IMR-90 (cell line): Measurements from ENCODE around the gene IFT74. TPM values are rescaled to one million over a fixed set of nuclear protein-coding genes. Genes with fewer than 3 reads are reported as not detected.

Experiments used
- ATAC-seq: fragments of 200-7000 bp; cut with Tn5 transposase; 2 replicates; pipeline ENCODE4 v1.9.1; 2020; ENCODE audit warnings: low read depth, mild to moderate bottlenecking, moderate library complexity
- BruUV-seq: library from RNA; stranded (reverse); fragments of 400-500 nt; replicated peaks from 2 replicates; lab custom pipeline; 2021; lab: Mats Ljungman, UMichigan
- CTCF ChIA-PET: fragments of 300-600 bp; formaldehyde crosslinking; extraction: SDS; loops from one replicate; lab custom pipeline; 2021; ENCODE audit warnings: antibody characterized with exemption; lab: Yijun Ruan, JAX
- POLR2A ChIA-PET: fragments of 300-600 bp; sonication (Branson Sonifier 250); formaldehyde crosslinking; loops from one replicate; lab custom pipeline; 2022; ENCODE audit warnings: antibody characterized with exemption; ENCODE audit not compliant: unreplicated experiment; lab: Charles Lee
- DNase-seq: peaks from one replicate; pipeline ENCODE4 v3.0.0; 2013
- H2AFZ ChIP-seq: replicated peaks from 2 replicates; pipeline ENCODE3; 2013; ENCODE audit warnings: low read length, mild to moderate bottlenecking; ENCODE audit not compliant: poor library complexity
- H2AK5ac ChIP-seq: 2 replicates; pipeline ENCODE4 v1.6.1; 2013; ENCODE audit warnings: low read depth, low read length, inconsistent platforms
- H2AK9ac ChIP-seq: replicated peaks from 2 replicates; pipeline ENCODE3; 2013; ENCODE audit warnings: mild to moderate bottlenecking, low read depth, low read length, moderate library complexity; ENCODE audit not compliant: poor library complexity
- H2BK120ac ChIP-seq: 2 replicates; pipeline ENCODE4 v1.6.1; 2013; ENCODE audit warnings: low read depth, low read length, inconsistent platforms
- H2BK15ac ChIP-seq: 3 replicates; pipeline ENCODE4 v1.6.1; 2013; ENCODE audit warnings: low read depth, low read length, inconsistent platforms
- H2BK20ac ChIP-seq: 2 replicates; pipeline ENCODE4 v1.6.1; 2013; ENCODE audit warnings: low read depth, mild to moderate bottlenecking, inconsistent platforms, low read length, moderate library complexity
- H2BK5ac ChIP-seq: 2 replicates; pipeline ENCODE4 v1.6.1; 2013; ENCODE audit warnings: mild to moderate bottlenecking, low read depth, low read length, inconsistent platforms; ENCODE audit not compliant: poor library complexity, severe bottlenecking
- H3K14ac ChIP-seq: replicated peaks from 2 replicates; pipeline ENCODE4 v1.6.1; 2013; ENCODE audit warnings: low read depth, low read length, inconsistent platforms
- H3K18ac ChIP-seq: 2 replicates; pipeline ENCODE4 v1.6.1; 2013; ENCODE audit warnings: low read depth, low read length, control low read depth
- H3K23ac ChIP-seq: 2 replicates; pipeline ENCODE4 v1.6.1; 2013; ENCODE audit warnings: low read depth, low read length, inconsistent platforms
- H3K27ac ChIP-seq: 2 replicates; pipeline ENCODE4 v1.5.1; 2013; ENCODE audit warnings: mild to moderate bottlenecking, control low read depth, low read length; ENCODE audit not compliant: insufficient read depth
- H3K27me3 ChIP-seq: 2 replicates; pipeline ENCODE4 v1.6.1; 2013; ENCODE audit warnings: low read length; ENCODE audit not compliant: control insufficient read depth, insufficient read depth
- H3K36me3 ChIP-seq: 2 replicates; pipeline ENCODE4 v1.6.1; 2013; ENCODE audit warnings: low read length, mixed read lengths; ENCODE audit not compliant: control insufficient read depth, insufficient read depth
- H3K4ac ChIP-seq: 2 replicates; pipeline ENCODE4 v1.6.1; 2013; ENCODE audit warnings: low read depth, low read length, inconsistent platforms
- H3K4me1 ChIP-seq: 2 replicates; pipeline ENCODE4 v1.6.1; 2013; ENCODE audit warnings: low read length, mixed read lengths; ENCODE audit not compliant: control insufficient read depth, insufficient read depth
- H3K4me2 ChIP-seq: 2 replicates; pipeline ENCODE4 v1.6.1; 2013; ENCODE audit warnings: low read depth, mild to moderate bottlenecking, control low read depth, low read length, moderate library complexity
- H3K4me3 ChIP-seq: 2 replicates; pipeline ENCODE4 v1.5.1; 2013; ENCODE audit warnings: low read depth, mild to moderate bottlenecking, control low read depth, low read length, moderate library complexity; ENCODE audit not compliant: insufficient read depth
- H3K56ac ChIP-seq: 2 replicates; pipeline ENCODE4 v1.6.1; 2013; ENCODE audit warnings: low read length, inconsistent platforms; ENCODE audit not compliant: insufficient read depth; ENCODE audit errors: extremely low read depth
- H3K79me1 ChIP-seq, 2 experiments: 2 replicates each; pipeline ENCODE4 v1.6.1; 2013; ENCODE audit warnings: low read length in 2 of 2, inconsistent platforms in 1 of 2, low read depth in 1 of 2
- H3K9ac ChIP-seq: 2 replicates; pipeline ENCODE4 v1.6.1; 2013; ENCODE audit warnings: low read depth, low read length, control low read depth
- H3K9me1 ChIP-seq: 2 replicates; pipeline ENCODE4 v1.6.1; 2013; ENCODE audit warnings: low read length, inconsistent platforms; ENCODE audit not compliant: insufficient read depth
- H3K9me3 ChIP-seq: 2 replicates; pipeline ENCODE4 v1.6.1; 2013; ENCODE audit warnings: low read length; ENCODE audit not compliant: control insufficient read depth, insufficient read depth
- H4K20me1 ChIP-seq: 2 replicates; pipeline ENCODE4 v1.6.1; 2013; ENCODE audit warnings: low read length, inconsistent platforms; ENCODE audit not compliant: insufficient read depth
- H4K5ac ChIP-seq: 2 replicates; pipeline ENCODE4 v1.6.1; 2013; ENCODE audit warnings: mild to moderate bottlenecking, low read depth, low read length, control low read depth
- H4K8ac ChIP-seq, 2 experiments: 2 replicates each; pipeline ENCODE4 v1.6.1; 2013; ENCODE audit warnings: low read depth in 2 of 2, low read length in 2 of 2, control low read depth in 1 of 2, inconsistent platforms in 1 of 2
- H4K91ac ChIP-seq: 2 replicates; pipeline ENCODE4 v1.6.1; 2013; ENCODE audit warnings: low read depth, low read length, inconsistent platforms; ENCODE audit not compliant: insufficient read depth
- BHLHE40 ChIP-seq: fragments of 150-350 bp; IDR thresholded peaks from 2 replicates; pipeline ENCODE4 v1.6.1; 2016; ENCODE audit warnings: mild to moderate bottlenecking, low read depth, low read length
- CEBPB ChIP-seq: IDR thresholded peaks from 2 replicates; pipeline ENCODE4 v1.6.1; 2012; ENCODE audit warnings: low read depth, low read length, improper control_type of control experiment
- CHD1 ChIP-seq: IDR thresholded peaks from 2 replicates; pipeline ENCODE4 v1.6.1; 2012; ENCODE audit warnings: low read depth, low read length, improper control_type of control experiment
- FOS ChIP-seq: fragments of 150-350 bp; IDR thresholded peaks from 2 replicates; pipeline ENCODE4 v1.6.1; 2016; ENCODE audit warnings: low read depth, low read length
- MAFK ChIP-seq: IDR thresholded peaks from 2 replicates; pipeline ENCODE4 v1.6.1; 2012; ENCODE audit warnings: low read depth, low read length, improper control_type of control experiment
- MAZ ChIP-seq: IDR thresholded peaks from 2 replicates; pipeline ENCODE4 v1.6.1; 2012; ENCODE audit warnings: low read depth, mild to moderate bottlenecking, low read length, improper control_type of control experiment, moderate library complexity, borderline replicate concordance
- MXI1 ChIP-seq: IDR thresholded peaks from 2 replicates; pipeline ENCODE4 v1.6.1; 2012; ENCODE audit warnings: low read depth, mild to moderate bottlenecking, low read length, moderate library complexity, borderline replicate concordance
- NFE2L2 ChIP-seq: fragments of 150-350 bp; IDR thresholded peaks from 2 replicates; pipeline ENCODE4 v1.6.1; 2016; ENCODE audit warnings: low read depth, mild to moderate bottlenecking, low read length
- POLR2A ChIP-seq: IDR thresholded peaks from 2 replicates; pipeline ENCODE4 v1.6.1; 2012; ENCODE audit warnings: mild to moderate bottlenecking, low read depth, low read length
- RAD21 ChIP-seq: IDR thresholded peaks from 2 replicates; pipeline ENCODE4 v1.6.1; 2012; ENCODE audit warnings: low read length, improper control_type of control experiment
- RCOR1 ChIP-seq: IDR thresholded peaks from 2 replicates; pipeline ENCODE4 v1.6.1; 2012; ENCODE audit warnings: mild to moderate bottlenecking, low read length, improper control_type of control experiment; ENCODE audit not compliant: insufficient replicate concordance
- RFX5 ChIP-seq: IDR thresholded peaks from 2 replicates; pipeline ENCODE4 v1.8.0; 2012; ENCODE audit warnings: low read depth, mild to moderate bottlenecking, low read length, moderate library complexity
- SMC3 ChIP-seq: fragments of 150-350 bp; IDR thresholded peaks from 2 replicates; pipeline ENCODE4 v1.6.1; 2016; ENCODE audit warnings: low read depth, mild to moderate bottlenecking, antibody characterized with exemption, low read length, moderate library complexity
- WGBS, 2 experiments: methylation state at CpG; one replicate each; pipeline versions ENCODE4 v1.1.5 to v1.1.7; 2013; ENCODE audit warnings: missing lambda C conversion rate in 2 of 2; ENCODE audit not compliant: insufficient read length in 1 of 2; ENCODE audit errors: extremely low coverage in 2 of 2; 5-methylcytosine and 5-hydroxymethylcytosine counted together
- dilution Hi-C: fragments of 300-500 bp; cut with HindIII; formaldehyde crosslinking; loops from one replicate; pipeline ENCODE4 v1.14.3; 2018; ENCODE audit warnings: low sequenced_read_pairs; ENCODE audit not compliant: unreplicated experiment
- in situ Hi-C: fragments of 300-500 bp; cut with MboI; formaldehyde crosslinking; loops from 3 replicates; pipeline ENCODE4 v1.14.3; 2019; ENCODE audit warnings: low sequenced_read_pairs, inconsistent platforms, mixed read lengths
- intact Hi-C: fragments of 100-400 bp; cut with micrococcal nuclease; formaldehyde crosslinking; loops from 2 replicates; pipeline ENCODE4 v1.10.0; 2022
- polyA plus RNA-seq, 3 experiments: library from polyadenylated mRNA; depleted of rRNA; stranded (reverse); fragments of >200 nt; gene quantifications; 2 replicates each; pipeline ENCODE4 v1.2.3, GENCODE V29; 2012; ENCODE audit warnings: low replicate concordance in 1 of 3
- total RNA-seq: library from RNA; depleted of rRNA; stranded (reverse); fragments of >200 nt; gene quantifications from 2 replicates; pipeline ENCODE4 v1.2.3, GENCODE V29; 2012
- TF ChIP-seq, protein P1 (sequence below): fragments of 150-350 bp; IDR thresholded peaks from 2 replicates; pipeline ENCODE4 v1.6.1; 2017; ENCODE audit warnings: mild to moderate bottlenecking, antibody characterized with exemption, low read length, low read depth
- TF ChIP-seq, protein P2 (sequence below): conservative IDR thresholded peaks from 2 replicates; pipeline ENCODE4 v1.5.1; 2012; ENCODE audit warnings: mild to moderate bottlenecking, low read depth, low read length, improper control_type of control experiment
- TF ChIP-seq, protein P3 (sequence below): fragments of 150-350 bp; IDR thresholded peaks from 2 replicates; pipeline ENCODE4 v1.6.1; 2016; ENCODE audit warnings: low read depth, mild to moderate bottlenecking, low read length, moderate library complexity, borderline replicate concordance

The IFT74 gene
- total and polyA plus RNA-seq, 2 of the 4 experiments (the other 2 are of a cell fraction), result 4.6 to 12.2 TPM

DNA sequence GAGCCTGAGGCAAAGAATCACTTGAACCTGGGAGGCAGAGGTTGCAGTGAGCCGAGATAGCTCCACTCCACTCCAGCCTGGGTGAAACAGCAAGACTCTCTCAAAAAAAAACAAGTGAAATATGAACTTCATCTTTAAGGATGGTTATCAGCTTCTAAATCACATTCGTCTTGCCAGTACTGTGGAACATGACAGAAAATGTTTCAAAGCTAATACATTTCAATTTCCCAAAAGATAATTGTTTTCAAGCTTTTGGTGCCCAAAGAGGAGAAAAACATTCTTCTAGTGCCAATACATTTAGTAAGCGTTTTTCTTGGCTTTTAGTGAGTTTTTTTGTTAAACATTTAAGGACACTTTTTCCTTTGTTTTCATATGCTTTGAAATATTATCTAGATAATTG lies 4.4 kb upstream of the IFT74 start:
- no peak overlapping the region for H2BK120ac ChIP-seq
- no peak overlapping the region for H3K4me3 ChIP-seq
- CTCF ChIA-PET, result interaction anchor here (0.6 kb wide), 1 partner anchor 330 kb away, joined by 4 read pairs; no protein-coding TSS in a partner anchor
- H4K8ac ChIP-seq, result no peak overlapping the region
- no peak overlapping the region for H3K4ac ChIP-seq
- H2BK20ac ChIP-seq, result no peak overlapping the region
- in situ Hi-C loops (no loop called here), intact Hi-C loops (no loop called here), dilution Hi-C loops (no loop called here)
- H2AFZ ChIP-seq, result no peak overlapping the region
- no peaks in the 10 kb centered on the region for H3K36me3 ChIP-seq
- H3K56ac ChIP-seq, result no peak overlapping the region
- BruUV-seq, result no TSS peak
- H4K20me1 ChIP-seq, result no peaks in the 10 kb centered on the region
- H4K5ac ChIP-seq, result no peak overlapping the region
- ATAC-seq (no peak), DNase-seq (no peak)
- no peak overlapping the region for H3K4me2 ChIP-seq
- H3K23ac ChIP-seq, result no peak overlapping the region
- 100% methylated on average over 1 of the region's 3 CpGs; no CpG with 5 or more reads in 1 of the 2 experiments for WGBS, 2 experiments
- H2BK5ac ChIP-seq, result no peak overlapping the region
- H4K91ac ChIP-seq, result no peak overlapping the region
- H3K79me1 ChIP-seq, result peaks cover 4 to 11% of the 10 kb centered on the region in 2 experiments
- H2AK5ac ChIP-seq, result no peak overlapping the region
- H3K27ac ChIP-seq, result no peak overlapping the region
- no peaks in the 10 kb centered on the region for H3K27me3 ChIP-seq
- H2BK15ac ChIP-seq, result no peak overlapping the region
- H3K9me3 ChIP-seq, result no peaks in the 10 kb centered on the region
- no peak for TF ChIP-seq RFX5
- TF ChIP-seq, protein P1, sequence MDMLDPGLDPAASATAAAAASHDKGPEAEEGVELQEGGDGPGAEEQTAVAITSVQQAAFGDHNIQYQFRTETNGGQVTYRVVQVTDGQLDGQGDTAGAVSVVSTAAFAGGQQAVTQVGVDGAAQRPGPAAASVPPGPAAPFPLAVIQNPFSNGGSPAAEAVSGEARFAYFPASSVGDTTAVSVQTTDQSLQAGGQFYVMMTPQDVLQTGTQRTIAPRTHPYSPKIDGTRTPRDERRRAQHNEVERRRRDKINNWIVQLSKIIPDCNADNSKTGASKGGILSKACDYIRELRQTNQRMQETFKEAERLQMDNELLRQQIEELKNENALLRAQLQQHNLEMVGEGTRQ, result no peak
- TF ChIP-seq, protein P2, sequence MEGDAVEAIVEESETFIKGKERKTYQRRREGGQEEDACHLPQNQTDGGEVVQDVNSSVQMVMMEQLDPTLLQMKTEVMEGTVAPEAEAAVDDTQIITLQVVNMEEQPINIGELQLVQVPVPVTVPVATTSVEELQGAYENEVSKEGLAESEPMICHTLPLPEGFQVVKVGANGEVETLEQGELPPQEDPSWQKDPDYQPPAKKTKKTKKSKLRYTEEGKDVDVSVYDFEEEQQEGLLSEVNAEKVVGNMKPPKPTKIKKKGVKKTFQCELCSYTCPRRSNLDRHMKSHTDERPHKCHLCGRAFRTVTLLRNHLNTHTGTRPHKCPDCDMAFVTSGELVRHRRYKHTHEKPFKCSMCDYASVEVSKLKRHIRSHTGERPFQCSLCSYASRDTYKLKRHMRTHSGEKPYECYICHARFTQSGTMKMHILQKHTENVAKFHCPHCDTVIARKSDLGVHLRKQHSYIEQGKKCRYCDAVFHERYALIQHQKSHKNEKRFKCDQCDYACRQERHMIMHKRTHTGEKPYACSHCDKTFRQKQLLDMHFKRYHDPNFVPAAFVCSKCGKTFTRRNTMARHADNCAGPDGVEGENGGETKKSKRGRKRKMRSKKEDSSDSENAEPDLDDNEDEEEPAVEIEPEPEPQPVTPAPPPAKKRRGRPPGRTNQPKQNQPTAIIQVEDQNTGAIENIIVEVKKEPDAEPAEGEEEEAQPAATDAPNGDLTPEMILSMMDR, result no peak
- TF ChIP-seq CEBPB, result no peak
- no peak for TF ChIP-seq CHD1
- TF ChIP-seq MAZ, result no peak
- TF ChIP-seq SMC3, result no peak
- no peak for TF ChIP-seq BHLHE40
- no peak for TF ChIP-seq POLR2A
- no peak for TF ChIP-seq MXI1
- TF ChIP-seq FOS, result no peak
- TF ChIP-seq, protein P3, sequence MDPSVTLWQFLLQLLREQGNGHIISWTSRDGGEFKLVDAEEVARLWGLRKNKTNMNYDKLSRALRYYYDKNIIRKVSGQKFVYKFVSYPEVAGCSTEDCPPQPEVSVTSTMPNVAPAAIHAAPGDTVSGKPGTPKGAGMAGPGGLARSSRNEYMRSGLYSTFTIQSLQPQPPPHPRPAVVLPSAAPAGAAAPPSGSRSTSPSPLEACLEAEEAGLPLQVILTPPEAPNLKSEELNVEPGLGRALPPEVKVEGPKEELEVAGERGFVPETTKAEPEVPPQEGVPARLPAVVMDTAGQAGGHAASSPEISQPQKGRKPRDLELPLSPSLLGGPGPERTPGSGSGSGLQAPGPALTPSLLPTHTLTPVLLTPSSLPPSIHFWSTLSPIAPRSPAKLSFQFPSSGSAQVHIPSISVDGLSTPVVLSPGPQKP, result no peak
- TF ChIP-seq MAFK, result no peak
- TF ChIP-seq NFE2L2, result no peak
- no peak for TF ChIP-seq RCOR1
- TF ChIP-seq RAD21, result no peak
- H3K18ac ChIP-seq, result no peak overlapping the region
- H3K4me1 ChIP-seq, result no peaks in the 10 kb centered on the region
- H3K14ac ChIP-seq, result no peak overlapping the region
- H3K9ac ChIP-seq, result no peak overlapping the region
- POLR2A ChIA-PET, result no interaction called here
- peaks cover 4% of the 10 kb centered on the region for H3K9me1 ChIP-seq
- no peak overlapping the region for H2AK9ac ChIP-seq
